WTC11 (cell line): ENCODE data around the gene UGT8. TPM values are rescaled to one million over a fixed set of nuclear protein-coding genes. Genes with fewer than 3 reads are reported as not detected.

Source experiments
- ATAC-seq: fragments of 200-7000 bp; cut with Tn5 transposase; 2 replicates; pipeline ENCODE4 v1.10.0; 2021; ENCODE audit warnings: mild to moderate bottlenecking, moderate library complexity
- CTCF ChIA-PET: fragments of 300-600 bp; sonication (Branson Sonifier 250); formaldehyde crosslinking; loops from one replicate; lab custom pipeline; 2021; ENCODE audit warnings: antibody characterized with exemption; lab: Charles Lee
- POLR2A ChIA-PET: fragments of 350-600 bp; sonication (Branson Sonifier 250); formaldehyde crosslinking; loops from one replicate; lab custom pipeline; 2021; ENCODE audit warnings: antibody characterized with exemption; lab: Charles Lee
- DNase-seq: peaks from one replicate; pipeline ENCODE4 v3.0.0; 2021; ENCODE audit warnings: low spot score
- H3K27ac Mint-ChIP-seq: 2 replicates; pipeline ENCODE4 v1.8.0; 2021; ENCODE audit warnings: mixed read lengths
- H3K27me3 Mint-ChIP-seq: 2 replicates; pipeline ENCODE4 v1.8.0; 2021; ENCODE audit warnings: low read depth, mild to moderate bottlenecking, moderate library complexity, mixed read lengths
- H3K36me3 Mint-ChIP-seq: 2 replicates; pipeline ENCODE4 v1.8.0; 2021; ENCODE audit warnings: mixed read lengths
- H3K4me1 Mint-ChIP-seq: 2 replicates; pipeline ENCODE4 v1.8.0; 2022; ENCODE audit warnings: mixed read lengths
- H3K4me3 Mint-ChIP-seq: 2 replicates; pipeline ENCODE4 v1.8.0; 2021; ENCODE audit warnings: mild to moderate bottlenecking, moderate library complexity, mixed read lengths
- H3K9me3 Mint-ChIP-seq: 2 replicates; pipeline ENCODE4 v1.8.0; 2021; ENCODE audit warnings: mixed read lengths
- FOXK1 ChIP-seq: sonication (generic); formaldehyde crosslinking; IDR thresholded peaks from 2 replicates; pipeline ENCODE4 v1.8.0; 2022; ENCODE audit warnings: mild to moderate bottlenecking, moderate library complexity, missing genetic modification reagents
- FOXP4 ChIP-seq: sonication (generic); formaldehyde crosslinking; IDR thresholded peaks from 2 replicates; pipeline ENCODE4 v1.8.0; 2022; ENCODE audit warnings: mild to moderate bottlenecking, missing genetic modification reagents
- JUN ChIP-seq: sonication (generic); formaldehyde crosslinking; IDR thresholded peaks from 2 replicates; pipeline ENCODE4 v1.8.0; 2023; ENCODE audit warnings: mild to moderate bottlenecking, missing genetic modification reagents
- MYBL2 ChIP-seq: sonication (generic); formaldehyde crosslinking; IDR thresholded peaks from 2 replicates; pipeline ENCODE4 v1.8.1; 2023; ENCODE audit warnings: mild to moderate bottlenecking, moderate library complexity, missing genetic modification reagents
- NFE2L1 ChIP-seq: sonication (generic); formaldehyde crosslinking; IDR thresholded peaks from 2 replicates; pipeline ENCODE4 v1.8.1; 2023; ENCODE audit warnings: missing genetic modification reagents
- NFYB ChIP-seq: sonication (generic); formaldehyde crosslinking; conservative IDR thresholded peaks from 2 replicates; pipeline ENCODE4 v1.8.0; 2022; ENCODE audit warnings: low read depth, missing genetic modification reagents
- RELA ChIP-seq: sonication (generic); formaldehyde crosslinking; IDR thresholded peaks from 2 replicates; pipeline ENCODE4 v1.8.1; 2022; ENCODE audit warnings: missing genetic modification reagents, mild to moderate bottlenecking, borderline replicate concordance
- SMAD3 ChIP-seq: sonication (generic); formaldehyde crosslinking; IDR thresholded peaks from 2 replicates; pipeline ENCODE4 v1.8.0; 2022; ENCODE audit warnings: missing genetic modification reagents, mild to moderate bottlenecking, borderline replicate concordance
- SP1 ChIP-seq: sonication (generic); formaldehyde crosslinking; conservative IDR thresholded peaks from 2 replicates; pipeline ENCODE4 v1.8.1; 2022; ENCODE audit warnings: missing genetic modification reagents
- ZBTB21 ChIP-seq: sonication (generic); formaldehyde crosslinking; IDR thresholded peaks from 2 replicates; pipeline ENCODE4 v1.8.1; 2023; ENCODE audit warnings: mild to moderate bottlenecking, missing genetic modification reagents, borderline replicate concordance
- ZNF317 ChIP-seq: sonication (generic); formaldehyde crosslinking; IDR thresholded peaks from 2 replicates; pipeline ENCODE4 v1.8.1; 2023; ENCODE audit warnings: low read depth, mild to moderate bottlenecking, moderate library complexity, missing genetic modification reagents, borderline replicate concordance
- ZNF416 ChIP-seq: fragments of 250-450 bp; sonication (Bioruptor Pico); IDR thresholded peaks from 2 replicates; pipeline ENCODE4 v1.9.0; 2021; ENCODE audit warnings: mild to moderate bottlenecking, inconsistent platforms
- total RNA-seq: library from RNA; stranded (reverse); gene quantifications from 3 replicates; pipeline ENCODE4 v1.2.3, GENCODE V29; 2021
- TF ChIP-seq, protein P1 (sequence below): sonication (generic); formaldehyde crosslinking; IDR thresholded peaks from 2 replicates; pipeline ENCODE4 v1.8.0; 2022; ENCODE audit warnings: mild to moderate bottlenecking, missing genetic modification reagents
- TF ChIP-seq, protein P2 (sequence below): fragments of 200-600 bp; IDR thresholded peaks from 2 replicates; pipeline ENCODE4 v1.8.0; 2022; ENCODE audit warnings: antibody characterized with exemption
- TF ChIP-seq, protein P3 (sequence below): sonication (generic); formaldehyde crosslinking; IDR thresholded peaks from 2 replicates; pipeline ENCODE4 v1.8.1; 2023; ENCODE audit warnings: mild to moderate bottlenecking, missing genetic modification reagents
- TF ChIP-seq, protein P4 (sequence below): sonication (generic); formaldehyde crosslinking; IDR thresholded peaks from 2 replicates; pipeline ENCODE4 v1.8.1; 2023; ENCODE audit warnings: mild to moderate bottlenecking, moderate library complexity, missing genetic modification reagents

UGT8 gene
- total RNA-seq, 1 experiment from 2014 or later: 30.8 TPM

GRCh38 chr4:114595207-114595606 lies 3.4 kb upstream of the UGT8 start:
- no peak for TF ChIP-seq ZNF317 (CRISPR knock-in tag)
- no peak for TF ChIP-seq NFYB
- TF ChIP-seq, protein P1, sequence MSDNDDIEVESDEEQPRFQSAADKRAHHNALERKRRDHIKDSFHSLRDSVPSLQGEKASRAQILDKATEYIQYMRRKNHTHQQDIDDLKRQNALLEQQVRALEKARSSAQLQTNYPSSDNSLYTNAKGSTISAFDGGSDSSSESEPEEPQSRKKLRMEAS (CRISPR knock-in tag): no peak
- TF ChIP-seq RELA (CRISPR knock-in tag): no peak
- TF ChIP-seq ZBTB21 (CRISPR knock-in tag): no peak
- CTCF ChIA-PET: no interaction called here
- Mint-ChIP-seq H3K27ac (no peak overlapping the region), H3K27me3 (peaks cover 5% of the 10 kb centered on the region), H3K4me3 (no peak overlapping the region), H3K4me1 (peaks cover 7% of the 10 kb centered on the region), H3K9me3 (peaks cover 55% of the 10 kb centered on the region), H3K36me3 (peaks cover 58% of the 10 kb centered on the region)
- ATAC-seq (no peak), DNase-seq (no peak)
- POLR2A ChIA-PET: no interaction called here

- no peak overlapping the region for H3K4me3 Mint-ChIP-seq
- ATAC-seq: no peak
- POLR2A ChIA-PET: interaction anchor here (0.6 kb wide), 1 partner anchor 26 kb away, joined by 7 read pairs; no protein-coding TSS in a partner anchor
- TF ChIP-seq ZNF416 (CRISPR knock-in tag) (no peak), JUN (CRISPR knock-in tag) (no peak)
- TF ChIP-seq, protein P2, sequence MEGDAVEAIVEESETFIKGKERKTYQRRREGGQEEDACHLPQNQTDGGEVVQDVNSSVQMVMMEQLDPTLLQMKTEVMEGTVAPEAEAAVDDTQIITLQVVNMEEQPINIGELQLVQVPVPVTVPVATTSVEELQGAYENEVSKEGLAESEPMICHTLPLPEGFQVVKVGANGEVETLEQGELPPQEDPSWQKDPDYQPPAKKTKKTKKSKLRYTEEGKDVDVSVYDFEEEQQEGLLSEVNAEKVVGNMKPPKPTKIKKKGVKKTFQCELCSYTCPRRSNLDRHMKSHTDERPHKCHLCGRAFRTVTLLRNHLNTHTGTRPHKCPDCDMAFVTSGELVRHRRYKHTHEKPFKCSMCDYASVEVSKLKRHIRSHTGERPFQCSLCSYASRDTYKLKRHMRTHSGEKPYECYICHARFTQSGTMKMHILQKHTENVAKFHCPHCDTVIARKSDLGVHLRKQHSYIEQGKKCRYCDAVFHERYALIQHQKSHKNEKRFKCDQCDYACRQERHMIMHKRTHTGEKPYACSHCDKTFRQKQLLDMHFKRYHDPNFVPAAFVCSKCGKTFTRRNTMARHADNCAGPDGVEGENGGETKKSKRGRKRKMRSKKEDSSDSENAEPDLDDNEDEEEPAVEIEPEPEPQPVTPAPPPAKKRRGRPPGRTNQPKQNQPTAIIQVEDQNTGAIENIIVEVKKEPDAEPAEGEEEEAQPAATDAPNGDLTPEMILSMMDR: no peak
- TF ChIP-seq, all 79 proteins: peak for 0
- Mint-ChIP-seq H3K27ac (no peak overlapping the region), H3K9me3 (peaks cover 48% of the 10 kb centered on the region), H3K4me1 (peaks cover 7% of the 10 kb centered on the region), H3K36me3 (peaks cover 51% of the 10 kb centered on the region), H3K27me3 (peaks cover 5% of the 10 kb centered on the region)
- CTCF ChIA-PET: no interaction called here
- DNase-seq: no peak
These were observed 2.7 kb upstream of the UGT8 start for GRCh38 chr4:114595921-114596320.

DNA sequence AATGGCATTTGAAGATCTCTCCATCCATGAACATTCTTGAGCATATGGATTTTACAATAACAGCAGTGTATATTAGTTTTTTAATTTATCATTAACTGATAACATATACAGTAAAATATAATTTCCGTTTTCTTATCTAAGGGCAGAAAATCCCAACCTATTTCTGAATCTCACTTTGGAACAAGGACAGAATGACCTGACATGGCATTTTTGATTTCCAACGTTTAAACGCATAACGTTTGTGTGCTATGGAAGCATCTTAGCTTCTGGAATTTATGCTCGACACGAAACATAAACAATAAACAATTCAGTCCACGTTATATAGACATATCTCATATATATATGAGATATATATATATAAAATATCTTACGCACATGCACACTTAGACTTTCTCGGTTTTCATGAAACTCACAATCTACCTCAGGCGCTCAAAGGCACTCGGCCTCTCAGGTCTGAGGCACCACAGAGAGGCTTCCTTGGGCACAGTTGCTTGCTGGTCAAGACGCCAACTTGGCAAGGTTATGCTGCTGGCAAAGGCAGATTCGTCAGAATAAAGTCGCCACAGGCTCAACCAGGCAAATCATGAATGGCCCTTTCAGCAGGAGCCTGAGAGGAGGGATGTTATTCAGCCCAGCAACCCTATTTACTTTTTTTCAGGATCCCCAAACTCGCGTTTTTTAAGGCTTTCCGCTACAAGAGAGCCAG lies 1.0 kb upstream of the UGT8 start:
- CTCF ChIA-PET: interaction anchor here (1.4 kb wide), 1 partner anchor 62 kb away, joined by 6 read pairs; no protein-coding TSS in a partner anchor
- Mint-ChIP-seq H3K36me3 (peaks cover 36% of the 10 kb centered on the region), H3K4me1 (peaks cover 7% of the 10 kb centered on the region), H3K27ac (peak overlapping the region; percentile 58; the same call in 1 of the 2 replicates)
- no peak for DNase-seq
- TF ChIP-seq ZNF317 (CRISPR knock-in tag) (no peak), NFE2L1 (CRISPR knock-in tag) (no peak), MYBL2 (CRISPR knock-in tag) (no peak), SP1 (CRISPR knock-in tag) (no peak)
- TF ChIP-seq, protein P3, sequence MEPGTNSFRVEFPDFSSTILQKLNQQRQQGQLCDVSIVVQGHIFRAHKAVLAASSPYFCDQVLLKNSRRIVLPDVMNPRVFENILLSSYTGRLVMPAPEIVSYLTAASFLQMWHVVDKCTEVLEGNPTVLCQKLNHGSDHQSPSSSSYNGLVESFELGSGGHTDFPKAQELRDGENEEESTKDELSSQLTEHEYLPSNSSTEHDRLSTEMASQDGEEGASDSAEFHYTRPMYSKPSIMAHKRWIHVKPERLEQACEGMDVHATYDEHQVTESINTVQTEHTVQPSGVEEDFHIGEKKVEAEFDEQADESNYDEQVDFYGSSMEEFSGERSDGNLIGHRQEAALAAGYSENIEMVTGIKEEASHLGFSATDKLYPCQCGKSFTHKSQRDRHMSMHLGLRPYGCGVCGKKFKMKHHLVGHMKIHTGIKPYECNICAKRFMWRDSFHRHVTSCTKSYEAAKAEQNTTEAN (CRISPR knock-in tag): no peak
- TF ChIP-seq, all 79 proteins: peak for 0
- POLR2A ChIA-PET: interaction anchor here (1.4 kb wide), 1 partner anchor 10 kb away, joined by 4 read pairs; no protein-coding TSS in a partner anchor
- Mint-ChIP-seq H3K4me3 (no peak overlapping the region; the same call in none of the 2 replicates), H3K9me3 (peaks cover 33% of the 10 kb centered on the region), H3K27me3 (peaks cover 5% of the 10 kb centered on the region)
- ATAC-seq: no peak

GRCh38 chr4:114599231-114599902 lies 760 bp downstream of the UGT8 start:
- H3K9me3 Mint-ChIP-seq: peaks cover 23% of the 10 kb centered on the region
- CTCF ChIA-PET: interaction anchor here (1.4 kb wide), 1 partner anchor 60 kb away, joined by 6 read pairs; no protein-coding TSS in a partner anchor
- H3K4me3 Mint-ChIP-seq: no peak overlapping the region; the same call in 1 of the 2 replicates
- POLR2A ChIA-PET: no interaction called here
- ATAC-seq: peak; percentile 46
- peak overlapping the region; percentile 43 for H3K27ac Mint-ChIP-seq
- H3K4me1 Mint-ChIP-seq: peaks cover 7% of the 10 kb centered on the region
- peaks cover 5% of the 10 kb centered on the region for H3K27me3 Mint-ChIP-seq
- peaks cover 24% of the 10 kb centered on the region for H3K36me3 Mint-ChIP-seq
- DNase-seq: peak; percentile 53
- no peak for TF ChIP-seq FOXK1 (CRISPR knock-in tag)
- TF ChIP-seq SMAD3 (CRISPR knock-in tag): 0 out of 2 replicates have a peak, but pooled peaks have one; percentile 7
- TF ChIP-seq, protein P3 (CRISPR knock-in tag): no peak
- TF ChIP-seq, protein P4, sequence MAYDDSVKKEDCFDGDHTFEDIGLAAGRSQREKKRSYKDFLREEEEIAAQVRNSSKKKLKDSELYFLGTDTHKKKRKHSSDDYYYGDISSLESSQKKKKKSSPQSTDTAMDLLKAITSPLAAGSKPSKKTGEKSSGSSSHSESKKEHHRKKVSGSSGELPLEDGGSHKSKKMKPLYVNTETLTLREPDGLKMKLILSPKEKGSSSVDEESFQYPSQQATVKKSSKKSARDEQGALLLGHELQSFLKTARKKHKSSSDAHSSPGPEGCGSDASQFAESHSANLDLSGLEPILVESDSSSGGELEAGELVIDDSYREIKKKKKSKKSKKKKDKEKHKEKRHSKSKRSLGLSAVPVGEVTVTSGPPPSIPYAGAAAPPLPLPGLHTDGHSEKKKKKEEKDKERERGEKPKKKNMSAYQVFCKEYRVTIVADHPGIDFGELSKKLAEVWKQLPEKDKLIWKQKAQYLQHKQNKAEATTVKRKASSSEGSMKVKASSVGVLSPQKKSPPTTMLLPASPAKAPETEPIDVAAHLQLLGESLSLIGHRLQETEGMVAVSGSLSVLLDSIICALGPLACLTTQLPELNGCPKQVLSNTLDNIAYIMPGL (CRISPR knock-in tag): 0 out of 2 replicates have a peak, but pooled peaks have one; percentile 55
- TF ChIP-seq FOXP4: 0 out of 2 replicates have a peak, but pooled peaks have one; percentile 38
